H1 (cell line): Measurements from ENCODE around the gene TOP2B. TPM values are rescaled to one million over a fixed set of nuclear protein-coding genes. Genes with fewer than 3 reads are reported as not detected.

ENCODE experiments used
- CTCF ChIA-PET: fragments of 300-600 bp; sonication (Branson Sonifier 250); formaldehyde crosslinking; loops from one replicate; lab custom pipeline; 2021; ENCODE audit not compliant: partially characterized antibody; lab: Charles Lee
- POLR2A ChIA-PET: fragments of 300-600 bp; sonication (Branson Sonifier 250); formaldehyde crosslinking; loops from one replicate; lab custom pipeline; 2021; ENCODE audit warnings: inconsistent platforms; ENCODE audit not compliant: partially characterized antibody; lab: Charles Lee
- DNase-seq, 2 experiments: peaks; one replicate each; pipeline versions ENCODE4 v3.0.0 to v3.0.0-alpha.2; 2010 to 2022; ENCODE audit warnings: low spot score in 2 of 2, low read depth in 1 of 2, mixed read lengths in 1 of 2
- FAIRE-seq: peaks from 2 replicates; lab custom pipeline; 2011; peaks lifted over from hg19 to GRCh38; lab: Jason Lieb, UNC
- H2AFZ ChIP-seq: 2 replicates; pipeline ENCODE4 v1.8.1; 2012; ENCODE audit warnings: low read length, inconsistent platforms
- H2AK5ac ChIP-seq: 2 replicates; pipeline ENCODE4 v1.6.1; 2013; ENCODE audit warnings: low read depth, low read length
- H2BK120ac ChIP-seq: replicated peaks from 2 replicates; pipeline ENCODE3; 2013; ENCODE audit warnings: low read depth, low read length, inconsistent platforms
- H2BK12ac ChIP-seq: 2 replicates; pipeline ENCODE4 v1.6.1; 2013; ENCODE audit warnings: low read depth, low read length
- H2BK15ac ChIP-seq: 2 replicates; pipeline ENCODE4 v1.6.1; 2013; ENCODE audit warnings: low read length
- H2BK20ac ChIP-seq: 2 replicates; pipeline ENCODE4 v1.6.1; 2013; ENCODE audit warnings: low read length
- H2BK5ac ChIP-seq: 2 replicates; pipeline ENCODE4 v1.6.1; 2013; ENCODE audit warnings: low read depth, low read length
- H3K14ac ChIP-seq: 2 replicates; pipeline ENCODE4 v1.6.1; 2013; ENCODE audit warnings: inconsistent platforms; ENCODE audit not compliant: insufficient read length
- H3K18ac ChIP-seq: 2 replicates; pipeline ENCODE4 v1.6.1; 2013; ENCODE audit warnings: low read length; ENCODE audit errors: extremely low read depth
- H3K23ac ChIP-seq: 2 replicates; pipeline ENCODE4 v1.6.1; 2013; ENCODE audit warnings: inconsistent platforms; ENCODE audit not compliant: insufficient read length
- H3K23me2 ChIP-seq: 2 replicates; pipeline ENCODE4 v1.6.1; 2013; ENCODE audit warnings: low read depth, low read length
- H3K27ac ChIP-seq: 2 replicates; pipeline ENCODE4 v1.6.1; 2011; ENCODE audit warnings: low read depth, low read length, inconsistent platforms
- H3K27me3 ChIP-seq, 4 experiments: replicated peaks in 1 of 4; 1 replicate in 1 of 4; 2 replicates in 3 of 4; pipeline versions ENCODE4 v1.6.1 to v1.8.1; 2011 to 2013; ENCODE audit warnings: low read length in 3 of 4, mild to moderate bottlenecking in 3 of 4, inconsistent platforms in 2 of 4, mixed read lengths in 2 of 4, moderate library complexity in 1 of 4; ENCODE audit not compliant: control insufficient read depth in 3 of 4, insufficient read depth in 3 of 4; ENCODE audit errors: extremely low read depth in 1 of 4
- H3K36me3 ChIP-seq, 4 experiments: 2 replicates each; pipeline versions ENCODE4 v1.6.1 to v1.8.1; 2011 to 2013; ENCODE audit warnings: mild to moderate bottlenecking in 4 of 4, low read length in 3 of 4, moderate library complexity in 2 of 4, control low read depth in 1 of 4, inconsistent platforms in 1 of 4; ENCODE audit not compliant: insufficient read depth in 4 of 4, control insufficient read depth in 2 of 4
- H3K4ac ChIP-seq: replicated peaks from 2 replicates; pipeline ENCODE3; 2013; ENCODE audit warnings: low read length, low read depth, mixed read lengths, inconsistent platforms; ENCODE audit not compliant: insufficient read length
- H3K4me1 ChIP-seq, 4 experiments: replicated peaks in 1 of 4; 1 replicate in 1 of 4; 2 replicates in 3 of 4; pipeline versions ENCODE4 v1.6.1 to v1.8.1; 2011 to 2013; ENCODE audit warnings: low read length in 3 of 4, inconsistent platforms in 2 of 4, mixed read lengths in 1 of 4; ENCODE audit not compliant: insufficient read depth in 4 of 4, control insufficient read depth in 3 of 4
- H3K4me2 ChIP-seq, 2 experiments: 2 replicates each; pipeline versions ENCODE4 v1.6.1 to v1.8.1; 2011 to 2013; ENCODE audit warnings: low read depth in 2 of 2, low read length in 2 of 2, control low read depth in 1 of 2, inconsistent platforms in 1 of 2, mild to moderate bottlenecking in 1 of 2; ENCODE audit not compliant: insufficient read depth in 1 of 2
- H3K4me3 ChIP-seq, 4 experiments: fragments of 200-600, 300-600 bp in 1 of 4; sonication (generic), shearing (Covaris generic), sonication (Bioruptor Twin) in 1 of 4; 2 replicates each; pipeline versions ENCODE4 v1.5.1 to v1.8.1; 2011 to 2016; ENCODE audit warnings: low read length in 4 of 4, low read depth in 3 of 4, control low read depth in 2 of 4, inconsistent platforms in 2 of 4, mild to moderate bottlenecking in 2 of 4, mixed read lengths in 1 of 4, moderate library complexity in 1 of 4; ENCODE audit not compliant: insufficient read depth in 2 of 4; ENCODE audit errors: extremely low read depth in 1 of 4
- H3K56ac ChIP-seq: replicated peaks from 2 replicates; pipeline ENCODE3; 2013; ENCODE audit warnings: low read depth, mild to moderate bottlenecking, mixed read lengths, low read length, inconsistent platforms; ENCODE audit not compliant: insufficient read length
- H3K79me1 ChIP-seq: 2 replicates; pipeline ENCODE4 v1.6.1; 2013; ENCODE audit warnings: low read depth, low read length, control low read depth
- H3K79me2 ChIP-seq, 2 experiments: 2 replicates each; pipeline versions ENCODE4 v1.6.1 to v1.8.1; 2012 to 2013; ENCODE audit warnings: low read length in 2 of 2, mild to moderate bottlenecking in 2 of 2, inconsistent platforms in 1 of 2; ENCODE audit not compliant: insufficient read depth in 2 of 2, control insufficient read depth in 1 of 2
- H3K9ac ChIP-seq, 4 experiments: replicated peaks in 1 of 4; 1 replicate in 1 of 4; 2 replicates in 3 of 4; pipeline versions ENCODE4 v1.6.1 to v1.8.1; 2011 to 2013; ENCODE audit warnings: low read depth in 3 of 4, low read length in 3 of 4, control low read depth in 2 of 4, mild to moderate bottlenecking in 2 of 4, moderate library complexity in 2 of 4, inconsistent platforms in 1 of 4; ENCODE audit errors: extremely low read depth in 1 of 4
- H3K9me3 ChIP-seq, 2 experiments: 2 replicates each; pipeline versions ENCODE4 v1.6.1 to v1.8.1; 2012 to 2013; ENCODE audit warnings: mild to moderate bottlenecking in 2 of 2, moderate library complexity in 2 of 2, control low read depth in 1 of 2, inconsistent platforms in 1 of 2, low read depth in 1 of 2, low read length in 1 of 2, mixed read lengths in 1 of 2; ENCODE audit not compliant: insufficient read depth in 2 of 2
- H4K20me1 ChIP-seq, 2 experiments: replicated peaks in 1 of 2; 2 replicates each; pipeline versions ENCODE3 to v1.8.1; 2011 to 2013; ENCODE audit warnings: inconsistent platforms in 2 of 2, low read length in 2 of 2, mild to moderate bottlenecking in 1 of 2; ENCODE audit not compliant: insufficient read depth in 2 of 2, control insufficient read depth in 1 of 2
- H4K5ac ChIP-seq: 2 replicates; pipeline ENCODE4 v1.6.1; 2013; ENCODE audit warnings: low read length, low read depth, mixed read lengths, inconsistent platforms; ENCODE audit not compliant: insufficient read length
- H4K8ac ChIP-seq: 2 replicates; pipeline ENCODE4 v1.8.0; 2013; ENCODE audit warnings: mild to moderate bottlenecking, moderate library complexity, low read length, inconsistent platforms; ENCODE audit not compliant: insufficient read depth; ENCODE audit errors: extremely low read depth
- H4K91ac ChIP-seq: replicated peaks from 2 replicates; pipeline ENCODE3; 2013; ENCODE audit warnings: low read length, mixed read lengths, inconsistent platforms; ENCODE audit not compliant: insufficient read length
- BRCA1 ChIP-seq: IDR thresholded peaks from 2 replicates; pipeline ENCODE4 v1.6.1; 2012; ENCODE audit warnings: low read depth, low read length, improper control_type of control experiment
- KDM5A ChIP-seq: fragments of 200-600 bp; IDR thresholded peaks from 2 replicates; pipeline ENCODE4 v1.7.1; 2012; ENCODE audit warnings: mild to moderate bottlenecking, low read length, inconsistent platforms, mixed read lengths
- RXRA ChIP-seq: IDR thresholded peaks from 2 replicates; pipeline ENCODE4 v1.6.1; 2011; ENCODE audit warnings: low read depth, mild to moderate bottlenecking, low read length, moderate library complexity; ENCODE audit not compliant: insufficient read depth
- SIRT6 ChIP-seq: IDR thresholded peaks from one replicate; pipeline ENCODE4 v1.7.1; 2012; ENCODE audit warnings: low read length, inconsistent platforms
- ZNF274 ChIP-seq: IDR thresholded peaks from 2 replicates; pipeline ENCODE4 v1.7.0; 2012; ENCODE audit warnings: low read length, borderline replicate concordance; ENCODE audit errors: extremely low read depth
- WGBS, 2 experiments: shearing (Covaris generic) in 1 of 2; methylation state at CpG; one replicate each; pipeline versions ENCODE4 v1.1.6 to v1.1.7; 2013 to 2015; ENCODE audit warnings: low lambda C conversion rate in 2 of 2, mixed read lengths in 2 of 2, inconsistent platforms in 1 of 2, low coverage in 1 of 2, missing lambda C conversion rate in 1 of 2; ENCODE audit not compliant: insufficient replicate concordance in 2 of 2, insufficient coverage in 1 of 2, insufficient read length in 1 of 2; ENCODE audit errors: extremely low coverage in 1 of 2, missing lambda C conversion rate in 1 of 2; 5-methylcytosine and 5-hydroxymethylcytosine counted together
- polyA plus RNA-seq, 7 experiments: library from polyadenylated mRNA; depleted of rRNA in 3 of 7; stranded (reverse) in 5 of 7; unstranded in 2 of 7; fragments of >200 nt in 5 of 7; fragments of 200-250 nt in 2 of 7; gene quantifications; 1 replicate in 5 of 7; 2 replicates in 1 of 7; 4 replicates in 1 of 7; pipeline versions ENCODE4 v1.2.1 to v1.2.3, GENCODE V29; 2011 to 2013; ENCODE audit warnings: missing spikeins in 2 of 7, mixed read lengths in 2 of 7
- total RNA-seq: library from RNA; stranded (reverse); fragmentation: NEBNext Ultra II Directional; extraction: Animal tissue kit (Norgen Biotek cat#: 25700); gene quantifications from 2 replicates; pipeline ENCODE4 v1.2.1, GENCODE V29; 2021

The TOP2B gene
- total and polyA plus RNA-seq, 2 of the 8 experiments (the other 6 are each of a cell fraction or from before 2014, with no cell fraction given): 34.9 to 206 TPM

- Histone ChIP-seq H3K23me2 (no peaks in the 10 kb centered on the region), H3K9me3 (no peaks in the 10 kb centered on the region), H4K91ac (no peak overlapping the region), H2BK120ac (no peak overlapping the region), H3K9ac (no peak overlapping the region), H3K4me3 (no peak overlapping the region), H2AK5ac (no peak overlapping the region), H3K4ac (no peak overlapping the region), H3K36me3 (no peaks in the 10 kb centered on the region), H2BK15ac (no peak overlapping the region), H2BK12ac (no peak overlapping the region), H4K5ac (no peak overlapping the region), H3K27ac (no peak overlapping the region), H3K79me1 (no peaks in the 10 kb centered on the region), H3K4me2 (no peak overlapping the region), H3K14ac (no peak overlapping the region), H2BK5ac (no peak overlapping the region), H4K20me1 (no peaks in the 10 kb centered on the region), H3K18ac (no peak overlapping the region), H2AFZ (no peak overlapping the region), H3K79me2 (no peaks in the 10 kb centered on the region), H3K4me1 (no peaks in the 10 kb centered on the region), H2BK20ac (no peak overlapping the region), H3K27me3 (no peaks in the 10 kb centered on the region), H4K8ac (no peak overlapping the region), H3K56ac (no peak overlapping the region), H3K23ac (no peak overlapping the region)
- 93% methylated on average over 7 of the region's 7 CpGs; no CpG with 5 or more reads in 1 of the 2 experiments for WGBS, 2 experiments
- ChIA-PET CTCF (interaction anchor here (1.4 to 7.0 kb wide), 3 partner anchors 10 to 40 kb away, joined by 3 to 44 read pairs (median 4); no protein-coding TSS in a partner anchor), POLR2A (no interaction called here)
- FAIRE-seq (no peak), DNase-seq (no peak)
- TF ChIP-seq KDM5A: no peak
- TF ChIP-seq RXRA: no peak
- no peak for TF ChIP-seq BRCA1
- TF ChIP-seq ZNF274: no peak
- TF ChIP-seq SIRT6: no peak
Measured at GRCh38 chr3:25581335-25581734, 83.4 kb downstream of the TOP2B start.
